Right lobe of liver (tissue), 6 donors: ENCODE data around the gene ASXL1. TPM values are rescaled to one million over a fixed set of nuclear protein-coding genes. Genes with fewer than 3 reads are reported as not detected.

Experiments used
- ATAC-seq, 4 donors: fragments of 200-7000 bp; cut with Tn5 transposase; one replicate each; pipeline ENCODE4 v1.9.1; 2020; ENCODE audit warnings: mild to moderate bottlenecking in 4 of 4, moderate library complexity in 4 of 4
- DNase-seq, 3 donors: peaks; one replicate each; pipeline ENCODE4 v3.0.0-alpha.2; 2020
- H3K27ac ChIP-seq, 3 donors: fragments of 200-600 bp; one replicate each; pipeline ENCODE4 v1.8.0; 2022
- H3K27me3 ChIP-seq, 2 donors: fragments of 200-600 bp; one replicate each; pipeline ENCODE4 v1.8.0; 2022
- H3K36me3 ChIP-seq, 4 donors: fragments of 200-600 bp; sonication (generic) in 1 of 4; one replicate each; pipeline versions ENCODE4 v1.5.1 to v1.8.0; 2017 to 2022; ENCODE audit warnings: control low read depth in 1 of 4
- H3K4me1 ChIP-seq, 4 donors: fragments of 200-600 bp; sonication (generic) in 1 of 4; one replicate each; pipeline versions ENCODE4 v1.5.1 to v1.8.0; 2017 to 2022; ENCODE audit warnings: control low read depth in 1 of 4
- H3K4me3 ChIP-seq, 3 donors: fragments of 200-600 bp; one replicate each; pipeline ENCODE4 v1.8.0; 2022
- H3K9me3 ChIP-seq, 4 donors: fragments of 200-600 bp; sonication (generic) in 1 of 4; one replicate each; pipeline versions ENCODE4 v1.5.1 to v1.8.0; 2017 to 2022; ENCODE audit warnings: control low read depth in 1 of 4
- POLR2A ChIP-seq: fragments of 450-650 bp; IDR thresholded peaks from one replicate; pipeline ENCODE4 v1.6.1; 2017; ENCODE audit warnings: antibody characterized with exemption, mild to moderate bottlenecking
- WGBS: methylation state at CpG from one replicate; pipeline ENCODE4 v1.1.6; 2018; ENCODE audit warnings: low coverage, low lambda C conversion rate; ENCODE audit not compliant: insufficient coverage; ENCODE audit errors: missing lambda C conversion rate; 5-methylcytosine and 5-hydroxymethylcytosine counted together
- intact Hi-C, 2 donors: fragments of 100-400 bp; cut with DNase I; formaldehyde crosslinking; loops; one replicate each; pipeline versions ENCODE4 v1.11.2 to v1.14.1; 2022
- total RNA-seq, 6 experiments: library from RNA; depleted of rRNA in 2 of 6; stranded (reverse); fragments of >200 nt in 2 of 6; fragmentation: NEBNext Ultra II Directional in 3 of 6; extraction: Animal tissue kit (Norgen Biotek cat#: 25700) in 3 of 6; gene quantifications; one replicate each; pipeline versions ENCODE4 v1.1.0 to v1.2.4, GENCODE V29; 2016 to 2023
- TF ChIP-seq, protein P1 (sequence below), 4 donors: fragments of 200-600 bp in 3 of 4; fragments of 450-650 bp in 1 of 4; IDR thresholded peaks; one replicate each; pipeline versions ENCODE4 v1.5.1 to v1.8.0; 2016 to 2022; ENCODE audit warnings: antibody characterized with exemption in 4 of 4, mild to moderate bottlenecking in 2 of 4
- donor health status: DM: no; HTN: yes; CAD: no.
- donor health status: DM: no; HTN: no; CAD: no.
- donor health status: DM: no; HTN: no; CAD: no.
- donor health status: DM: no; HTN: yes; CAD: no.
- donor health status: DM: no; HTN: yes; CAD: no.

Gene ASXL1
- total RNA-seq, 6 experiments from 2014 or later, result 18.9 to 41.8 (median 26.0) TPM

DNA sequence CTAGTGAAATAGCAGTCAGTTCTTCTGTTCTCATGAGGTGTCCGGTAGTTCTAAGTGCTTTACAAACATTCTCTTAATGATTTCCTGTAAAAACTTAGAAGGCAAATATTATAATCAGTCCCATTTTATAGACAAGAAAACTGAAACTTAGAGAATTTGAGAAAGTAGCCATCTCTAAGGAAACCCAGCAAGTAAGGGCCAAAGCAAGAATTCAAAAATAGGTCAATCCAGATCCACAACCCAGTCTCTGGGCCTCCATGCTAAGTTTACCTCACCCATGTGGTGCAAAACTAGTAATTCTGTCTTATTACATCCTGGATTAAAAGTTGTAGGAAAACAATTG, 27.6 kb upstream of the ASXL1 start:
- no peaks in the 10 kb centered on the region for H3K9me3 ChIP-seq
- no peak for TF ChIP-seq POLR2A
- TF ChIP-seq, protein P1, sequence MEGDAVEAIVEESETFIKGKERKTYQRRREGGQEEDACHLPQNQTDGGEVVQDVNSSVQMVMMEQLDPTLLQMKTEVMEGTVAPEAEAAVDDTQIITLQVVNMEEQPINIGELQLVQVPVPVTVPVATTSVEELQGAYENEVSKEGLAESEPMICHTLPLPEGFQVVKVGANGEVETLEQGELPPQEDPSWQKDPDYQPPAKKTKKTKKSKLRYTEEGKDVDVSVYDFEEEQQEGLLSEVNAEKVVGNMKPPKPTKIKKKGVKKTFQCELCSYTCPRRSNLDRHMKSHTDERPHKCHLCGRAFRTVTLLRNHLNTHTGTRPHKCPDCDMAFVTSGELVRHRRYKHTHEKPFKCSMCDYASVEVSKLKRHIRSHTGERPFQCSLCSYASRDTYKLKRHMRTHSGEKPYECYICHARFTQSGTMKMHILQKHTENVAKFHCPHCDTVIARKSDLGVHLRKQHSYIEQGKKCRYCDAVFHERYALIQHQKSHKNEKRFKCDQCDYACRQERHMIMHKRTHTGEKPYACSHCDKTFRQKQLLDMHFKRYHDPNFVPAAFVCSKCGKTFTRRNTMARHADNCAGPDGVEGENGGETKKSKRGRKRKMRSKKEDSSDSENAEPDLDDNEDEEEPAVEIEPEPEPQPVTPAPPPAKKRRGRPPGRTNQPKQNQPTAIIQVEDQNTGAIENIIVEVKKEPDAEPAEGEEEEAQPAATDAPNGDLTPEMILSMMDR (IDR thresholded peaks at IDR 0.05), result no peak
- WGBS, result 14% methylated on average over 1 of the region's 1 CpG
- no peak for ATAC-seq
- peaks cover 0 to 15% (median 0%) of the 10 kb centered on the region in 4 donors for H3K4me1 ChIP-seq
- no peak for DNase-seq
- intact Hi-C loops, result loop anchor here in 1 of 2 donors (10.0 kb wide), 1 partner anchor 124 kb away; no protein-coding TSS in a partner anchor
- H3K36me3 ChIP-seq, result peaks cover 0 to 7% (median 0%) of the 10 kb centered on the region in 4 donors
- H3K27ac ChIP-seq, result peak overlapping the region in 2 of 3 donors; percentile 24 to 30
- no peak overlapping the region for H3K4me3 ChIP-seq
- H3K27me3 ChIP-seq, result no peaks in the 10 kb centered on the region

DNA sequence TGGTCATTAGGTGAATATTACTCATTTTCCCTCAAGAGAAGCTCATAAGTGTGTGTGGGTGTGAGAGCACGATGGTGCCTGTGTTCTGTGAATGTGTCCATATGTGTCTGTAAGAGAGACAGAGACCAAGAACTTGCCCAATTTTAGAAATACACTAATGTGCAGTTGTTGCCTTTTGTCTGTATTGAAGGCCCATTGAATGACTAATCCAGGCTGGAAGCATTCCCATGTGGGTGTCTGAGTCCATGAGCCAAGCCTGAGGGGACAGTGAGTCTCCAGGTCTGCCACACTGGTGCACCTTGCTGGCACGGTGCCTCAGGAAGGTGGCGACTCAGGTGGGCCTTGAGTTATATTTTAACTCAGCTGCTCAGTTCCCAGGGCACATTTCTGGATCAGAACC, 25.5 kb upstream of the ASXL1 start:
- ATAC-seq, result peak; percentile 48 to 73 (median 61)
- Histone ChIP-seq H3K4me3 (no peak overlapping the region), H3K9me3 (no peaks in the 10 kb centered on the region), H3K36me3 (peaks cover 0 to 7% (median 0%) of the 10 kb centered on the region in 4 donors), H3K4me1 (peaks cover 0 to 13% (median 2%) of the 10 kb centered on the region in 4 donors), H3K27me3 (no peaks in the 10 kb centered on the region), H3K27ac (no peak overlapping the region)
- intact Hi-C loops, result loop anchor here in 1 of 2 donors (10.0 kb wide), 1 partner anchor 122 kb away; no protein-coding TSS in a partner anchor
- TF ChIP-seq, protein P1 (IDR thresholded peaks at IDR 0.05), result no peak
- TF ChIP-seq POLR2A, result no peak
- WGBS, result 43% methylated on average over 1 of the region's 3 CpGs
- DNase-seq, result peak; percentile 62 to 78 (median 69)

DNA sequence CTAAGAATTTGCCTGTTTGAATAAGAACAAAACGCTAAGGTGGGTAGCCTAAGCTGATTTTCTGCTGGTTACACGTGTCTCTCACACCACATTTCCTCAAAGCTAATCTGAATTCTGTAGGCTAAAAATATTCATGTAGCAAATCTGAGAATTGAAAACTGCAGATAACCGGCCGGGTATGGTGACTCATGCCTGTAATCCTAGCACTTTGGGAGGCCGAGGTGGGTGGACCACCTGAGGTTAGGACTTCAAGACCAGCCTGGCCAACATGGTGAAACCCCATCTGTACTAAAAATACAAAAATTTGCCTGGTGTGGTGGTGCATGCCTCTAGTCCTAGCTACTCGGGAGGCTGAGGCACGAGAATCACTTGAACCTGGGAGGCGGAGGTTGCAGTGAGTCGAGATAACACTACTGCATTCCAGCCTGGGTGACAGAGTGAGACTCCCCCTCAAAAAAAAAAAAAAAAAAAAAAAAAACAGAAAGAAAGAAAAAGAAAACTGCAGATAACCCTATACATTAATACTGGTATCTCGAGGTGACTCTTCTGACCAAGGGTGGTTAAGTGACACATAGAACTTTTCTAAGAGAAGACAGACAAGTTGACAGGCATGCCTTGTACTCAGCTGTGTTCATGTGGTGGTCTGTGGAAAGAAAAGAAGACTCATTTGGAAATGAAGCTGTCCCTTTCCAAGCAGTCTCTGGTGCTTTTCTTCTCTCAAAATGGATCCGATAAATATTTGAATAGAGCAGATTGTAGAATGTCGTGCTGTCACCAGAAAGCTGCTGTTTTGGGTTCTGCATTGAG, 24.7 kb upstream of the ASXL1 start:
- Histone ChIP-seq H3K4me1 (peaks cover 0 to 13% (median 2%) of the 10 kb centered on the region in 4 donors), H3K36me3 (peaks cover 0 to 7% (median 0%) of the 10 kb centered on the region in 4 donors), H3K4me3 (no peak overlapping the region), H3K27me3 (no peaks in the 10 kb centered on the region), H3K9me3 (no peaks in the 10 kb centered on the region), H3K27ac (no peak overlapping the region)
- intact Hi-C loops, result loop anchor here in 1 of 2 donors (10.0 kb wide), 1 partner anchor 121 kb away; no protein-coding TSS in a partner anchor
- no peak for ATAC-seq
- WGBS, result 68% methylated on average over 11 of the region's 12 CpGs
- DNase-seq, result no peak
- TF ChIP-seq, protein P1 (IDR thresholded peaks at IDR 0.05), result no peak
- TF ChIP-seq POLR2A, result no peak

DNA sequence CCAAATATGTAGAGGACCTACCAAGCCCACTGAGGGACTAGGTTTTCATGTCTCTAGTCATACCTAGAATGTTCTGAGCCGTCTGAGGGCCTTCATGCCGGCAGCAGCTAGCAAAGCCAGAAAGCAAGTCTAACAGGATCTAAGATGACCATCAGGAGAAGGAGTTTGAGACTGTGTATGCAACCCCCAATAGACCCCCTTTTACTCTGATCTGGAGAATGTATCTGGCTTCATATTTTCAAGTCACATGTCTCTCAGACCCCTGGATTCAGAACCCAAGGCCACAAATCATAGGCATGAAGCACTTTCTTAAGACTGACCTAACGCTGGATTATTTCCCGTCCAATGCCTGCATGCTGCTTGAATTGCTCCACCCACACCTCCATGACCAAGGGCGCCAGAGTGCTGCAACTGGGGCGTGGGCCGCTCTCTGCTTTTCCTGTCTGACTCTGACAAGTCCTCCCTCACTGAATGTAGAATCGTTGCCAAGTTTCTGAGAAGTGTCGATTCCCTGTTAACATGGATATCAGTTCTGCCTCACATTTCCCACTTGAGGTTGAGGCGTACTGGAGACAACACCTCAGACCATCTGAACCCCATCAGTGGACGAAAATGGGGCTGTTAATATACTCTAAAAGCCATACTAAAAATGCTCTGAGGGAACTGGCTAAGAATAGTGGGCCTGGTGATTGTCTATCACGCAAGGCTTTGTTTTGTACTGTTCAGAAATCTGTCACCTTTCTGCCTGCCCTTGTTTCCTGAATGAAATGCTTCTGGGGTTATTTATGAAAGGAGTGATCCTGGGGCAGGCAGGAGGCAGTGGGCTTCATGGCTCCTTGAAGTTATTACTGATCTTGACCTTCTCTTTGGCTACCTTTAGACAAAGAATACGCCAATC, 23.9 kb upstream of the ASXL1 start:
- Histone ChIP-seq H3K9me3 (no peaks in the 10 kb centered on the region), H3K4me3 (no peak overlapping the region), H3K36me3 (peaks cover 0 to 7% (median 0%) of the 10 kb centered on the region in 4 donors), H3K27ac (peak overlapping the region in 2 of 3 donors; percentile 25 to 39), H3K27me3 (no peaks in the 10 kb centered on the region), H3K4me1 (peaks cover 0 to 13% (median 2%) of the 10 kb centered on the region in 4 donors)
- intact Hi-C loops, result loop anchor here in 1 of 2 donors (10.0 kb wide), 1 partner anchor 121 kb away; no protein-coding TSS in a partner anchor
- TF ChIP-seq, protein P1 (IDR thresholded peaks at IDR 0.05), result no peak
- TF ChIP-seq POLR2A, result no peak
- 57% methylated on average over 8 of the region's 13 CpGs for WGBS
- ATAC-seq (peak; percentile 36 to 53 (median 42)), DNase-seq (peak in 2 of 3 donors; percentile 42 to 55)
